ENCODE measurements around the gene UBE2K.
"Not testable (repeated sequence)": the region's sequence is repeated elsewhere in the genome, so short reads cannot be mapped to it uniquely, and the experiment has no call there.

The UBE2K gene

GRCh38 chr4:39668887-39669286, 29.0 kb upstream of the UBE2K start:
- TF ChIP-seq CTCF (IDR thresholded peaks at IDR 0.05; ENCODE audit: insufficient read depth, missing control alignments): no peak
- FAIRE-seq: no peak
- no peak for DNase-seq (ENCODE audit: insufficient read length, low spot score)

DNA sequence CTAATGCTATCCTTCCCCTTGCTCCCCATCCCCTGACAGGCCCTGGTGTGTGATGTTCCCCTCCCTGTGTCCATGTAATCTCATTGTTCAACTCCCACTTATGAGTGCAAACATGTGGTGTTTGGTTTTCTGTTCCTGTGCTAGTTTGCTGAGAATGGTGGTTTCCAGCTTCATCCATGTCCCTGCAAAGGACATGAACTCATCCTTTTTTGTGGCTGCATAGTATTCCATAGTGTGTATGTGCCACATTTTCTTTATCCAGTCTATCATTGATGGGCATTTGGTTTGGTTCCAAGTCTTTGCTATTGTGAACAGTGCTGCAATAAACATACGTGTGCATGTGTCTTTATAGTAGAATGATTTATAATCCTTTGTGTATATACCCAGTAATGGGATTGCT, 27.6 kb upstream of the UBE2K start:
- not testable (repeated sequence) for FAIRE-seq; DNase-seq (ENCODE audit: insufficient read length, low spot score)

GRCh38 chr4:39675681-39676080, 22.3 kb upstream of the UBE2K start:
- FAIRE-seq; DNase-seq (ENCODE audit: insufficient read length, low spot score): not testable (repeated sequence)

GRCh38 chr4:39681003-39681402, 16.9 kb upstream of the UBE2K start:
- FAIRE-seq; DNase-seq (ENCODE audit: insufficient read length, low spot score): not testable (repeated sequence)

DNA sequence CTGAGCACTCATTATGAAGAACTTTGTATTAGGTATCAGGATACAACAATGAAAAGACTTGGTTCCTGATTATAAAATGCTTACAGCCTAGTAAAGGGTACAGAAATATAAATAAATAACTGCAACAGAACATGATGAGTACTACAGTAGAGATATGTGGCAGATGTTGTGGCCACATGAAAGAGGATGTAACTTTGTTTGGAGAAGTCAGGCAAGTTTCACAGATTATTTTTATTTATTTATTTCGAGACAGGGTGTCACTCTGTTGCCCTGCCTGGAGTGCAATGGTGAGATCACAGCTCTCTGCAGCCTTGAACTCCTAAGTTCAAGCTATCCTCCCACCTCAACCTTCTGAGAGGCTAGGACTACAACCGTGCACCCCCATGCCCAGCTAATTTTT, 15.8 kb upstream of the UBE2K start:
- FAIRE-seq (no peak), DNase-seq (ENCODE audit: insufficient read length, low spot score) (no peak)
- TF ChIP-seq CTCF (IDR thresholded peaks at IDR 0.05; ENCODE audit: insufficient read depth, missing control alignments): no peak

DNA sequence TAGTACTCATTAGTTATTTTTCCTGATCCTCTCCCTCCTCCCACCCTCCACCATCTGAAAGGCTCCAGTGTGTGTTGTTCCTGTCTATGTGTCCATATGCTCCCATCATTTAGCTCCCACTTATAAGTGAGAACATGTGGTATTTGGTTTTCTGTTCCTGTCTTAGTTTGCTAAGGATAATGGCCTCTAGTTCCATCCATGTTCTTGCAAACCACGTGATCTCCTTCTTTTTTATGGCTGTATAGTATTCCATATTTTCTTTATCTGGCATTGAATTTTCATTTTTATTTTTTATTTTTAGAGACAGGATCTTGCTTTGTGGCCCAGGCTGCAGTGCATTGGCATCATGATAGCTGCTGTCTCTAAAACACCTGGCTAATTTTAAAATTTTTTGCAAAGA, 11.9 kb upstream of the UBE2K start:
- DNase-seq (ENCODE audit: insufficient read length, low spot score) (no peak), FAIRE-seq (no peak)
- no peak for TF ChIP-seq CTCF (IDR thresholded peaks at IDR 0.05; ENCODE audit: insufficient read depth, missing control alignments)

DNA sequence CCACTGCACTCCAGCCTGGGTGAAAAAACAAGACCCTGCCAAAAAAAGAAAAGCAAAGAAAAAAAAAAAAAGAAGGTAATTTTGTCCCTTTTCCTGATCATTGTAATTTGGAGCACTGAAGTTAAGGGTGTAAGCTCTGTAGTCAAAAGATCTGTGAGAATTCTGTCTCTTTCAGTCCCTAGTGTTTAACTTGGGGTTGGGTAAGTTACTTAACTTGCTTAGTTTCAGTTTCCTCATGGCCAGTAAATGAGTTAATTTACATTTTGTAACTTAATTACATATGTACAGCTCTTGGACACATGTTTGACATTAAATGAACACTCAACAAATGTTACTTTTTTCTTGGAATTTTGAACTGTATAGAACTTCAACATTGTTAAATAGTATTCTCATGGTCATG, 10.9 kb upstream of the UBE2K start:
- no peak for TF ChIP-seq CTCF (IDR thresholded peaks at IDR 0.05; ENCODE audit: insufficient read depth, missing control alignments)

DNA sequence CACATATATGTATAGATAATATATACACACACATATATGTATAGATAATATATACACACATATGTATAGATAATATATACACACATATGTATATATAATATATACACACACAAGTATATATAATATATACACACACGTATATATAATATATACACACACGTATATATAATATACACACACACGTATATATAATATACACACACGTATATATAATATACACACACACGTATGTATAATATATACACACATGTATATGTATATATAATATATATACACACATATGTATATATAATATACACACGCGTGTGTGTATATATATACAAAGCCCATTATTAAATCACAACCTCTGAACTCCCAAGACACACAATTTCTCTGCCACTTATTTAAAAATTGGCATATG, 8.0 kb upstream of the UBE2K start:
- DNase-seq (ENCODE audit: insufficient read length, low spot score) (no peak), FAIRE-seq (no peak)
- TF ChIP-seq CTCF (IDR thresholded peaks at IDR 0.05; ENCODE audit: insufficient read depth, missing control alignments): no peak

More for the DNA sequence above, 10.9 kb upstream of the UBE2K start:
- DNase-seq (ENCODE audit: insufficient read length, low spot score): no peak
- no peak for FAIRE-seq

DNA sequence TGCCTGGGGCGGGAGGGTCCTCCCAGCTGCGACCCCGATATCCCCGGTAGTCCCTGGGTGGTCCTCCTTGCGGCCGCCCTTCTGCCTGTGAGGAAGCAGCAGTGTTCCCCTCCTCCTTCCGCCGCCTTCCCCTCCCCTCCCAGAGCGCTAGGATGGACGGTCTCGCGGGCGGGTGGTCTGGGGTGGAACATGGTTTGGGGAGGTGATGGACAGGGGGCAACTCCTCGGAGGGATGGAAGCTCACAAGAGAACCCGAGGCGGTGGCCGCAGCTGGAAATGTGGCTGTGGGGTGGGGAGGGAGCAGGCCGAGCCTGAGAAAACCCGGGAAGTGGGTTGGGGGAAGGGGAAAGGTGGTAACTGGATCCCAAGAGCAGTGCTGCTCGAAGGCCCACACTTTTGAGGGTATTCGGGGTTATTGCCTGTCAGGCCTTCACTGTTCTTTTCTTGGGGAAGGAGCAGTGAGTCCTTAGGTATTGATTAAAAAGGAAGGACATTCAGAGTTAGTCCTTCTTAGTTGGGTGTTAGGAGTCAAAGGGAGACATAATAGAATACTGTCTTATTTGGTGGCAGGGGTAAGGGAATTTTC, 581 bp downstream of the UBE2K start:
- TF ChIP-seq CTCF (IDR thresholded peaks at IDR 0.05; ENCODE audit: insufficient read depth, missing control alignments): no peak
- DNase-seq (ENCODE audit: insufficient read length, low spot score): no peak
- no peak for FAIRE-seq

Data from D721Med (cell line).